Activated CD8-positive, alpha-beta memory T cell treated with anti-CD3 and anti-CD28 coated beads, Interleukin-2, amount 50 U/mL, for 48 hours (primary cell): ENCODE results near the gene SULT1A2.
"Not testable (repeated sequence)": the region's sequence is repeated elsewhere in the genome, so short reads cannot be mapped to it uniquely, and the experiment has no call there.

Source experiments
- DNase-seq: peaks from one replicate; pipeline ENCODE4 v3.0.0-alpha.2; 2020

Gene SULT1A2

DNA sequence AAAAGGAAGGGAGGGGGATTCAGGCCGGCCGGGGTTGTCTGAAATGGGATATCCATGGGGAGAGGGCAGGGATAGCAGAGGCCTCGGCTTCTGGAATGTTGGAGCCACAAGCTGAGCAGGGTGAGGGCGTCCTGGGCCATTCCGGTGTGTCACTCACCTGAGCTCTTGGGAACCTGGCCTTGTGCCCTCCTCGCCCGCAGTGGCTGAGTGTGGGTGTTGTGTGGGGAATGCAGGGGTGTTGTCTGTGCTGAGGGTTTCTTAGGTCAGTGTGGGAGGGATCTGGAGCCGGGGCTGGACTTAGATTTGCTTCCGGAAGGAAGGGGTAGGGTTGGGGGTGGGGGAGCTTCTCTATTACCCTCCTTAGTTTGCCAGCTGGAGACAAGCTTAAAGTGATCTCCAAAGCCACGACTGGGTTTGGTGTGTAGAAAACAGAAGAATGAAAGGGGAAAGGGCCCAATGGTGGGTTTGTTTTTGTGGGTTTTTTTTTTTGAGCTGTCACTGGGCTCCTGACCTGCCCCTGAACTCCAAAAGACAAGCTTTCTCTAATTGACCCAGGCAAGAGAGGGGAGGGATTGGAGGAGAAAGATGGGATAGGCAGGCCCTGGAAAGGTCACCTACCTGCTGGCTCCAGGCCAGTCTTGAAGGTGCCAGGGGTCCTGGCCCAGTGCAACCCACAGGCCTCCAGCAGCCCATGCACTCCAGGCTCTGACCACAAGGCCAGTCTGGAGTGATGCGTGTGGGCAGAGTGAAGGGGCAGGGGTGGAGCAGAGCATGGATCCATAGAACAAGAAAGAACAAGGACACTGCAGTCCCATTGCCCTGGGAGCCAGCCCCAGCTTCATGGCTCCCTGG is at the start of gene SULT1A2:
TSS of gene SULT1A2 (minus strand) at position 211 of the 852 bp plus-strand sequence. CDS start 1,120 bp downstream, outside the sequence.
- DNase-seq = no peak

- DNase-seq = not testable (repeated sequence)
Measured at GRCh38 chr16:28639959-28640358, 43.1 kb upstream of the SULT1A2 start.

DNA sequence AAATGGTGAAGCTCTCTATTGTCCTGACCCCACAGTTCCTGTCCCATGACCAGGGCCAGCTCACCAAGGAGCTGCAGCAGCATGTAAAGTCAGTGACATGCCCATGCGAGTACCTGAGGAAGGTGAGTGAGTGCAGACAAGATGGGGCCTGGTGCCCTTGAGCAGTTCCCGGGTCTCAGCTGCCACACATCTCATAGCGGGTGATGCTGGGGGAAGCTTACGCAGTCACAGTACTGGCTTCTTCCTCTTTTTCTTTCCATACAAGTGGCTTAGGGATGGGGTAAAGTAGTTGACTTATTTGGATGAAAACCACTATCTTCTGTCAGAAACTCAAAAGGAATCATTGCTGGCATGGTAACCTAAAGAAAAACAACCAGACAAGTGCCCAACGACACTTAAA is 41.5 kb upstream of the SULT1A2 start:
- not testable (repeated sequence) for DNase-seq

GRCh38 chr16:28637765-28638164 is 40.9 kb upstream of the SULT1A2 start, which contains the start of gene NPIPB8:
TSS of gene NPIPB8 (plus strand) at chr16:28638065. CDS start at chr16:28638361, 296 bp downstream.
- DNase-seq = not testable (repeated sequence)

DNA sequence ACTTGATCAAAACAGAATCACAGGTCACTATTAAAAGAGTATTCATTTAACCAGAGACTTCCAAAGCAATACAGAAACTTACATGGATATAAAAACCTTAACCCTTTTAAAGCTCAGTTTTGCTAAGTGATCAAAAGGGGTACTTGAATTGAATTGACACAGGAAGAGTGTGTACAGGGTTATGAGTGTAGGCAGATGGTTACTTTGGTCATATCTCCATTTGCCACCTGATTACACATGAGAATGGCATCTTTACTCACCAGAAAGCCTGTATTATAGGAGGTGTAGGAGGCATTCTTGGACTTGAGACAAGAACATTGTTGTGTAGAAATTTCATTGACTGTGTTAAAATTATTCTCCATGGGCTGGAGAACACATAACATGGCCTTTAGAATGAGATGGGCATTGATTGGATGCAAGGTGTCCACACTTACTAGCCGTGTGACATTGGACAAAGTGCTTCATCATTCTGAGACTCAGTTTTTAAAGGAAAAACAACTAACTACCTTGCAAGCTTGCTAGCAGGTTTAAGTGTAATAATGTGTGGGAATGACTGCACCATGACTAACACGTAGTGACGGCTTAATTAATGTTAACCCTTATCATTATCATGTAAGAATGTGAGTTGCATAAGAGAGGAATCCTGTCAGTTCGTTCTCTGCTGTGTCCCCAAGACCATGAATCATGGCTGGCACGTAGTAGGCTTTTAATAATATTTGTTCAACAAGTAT is 39.4 kb upstream of the SULT1A2 start:
- not testable (repeated sequence) for DNase-seq

DNA sequence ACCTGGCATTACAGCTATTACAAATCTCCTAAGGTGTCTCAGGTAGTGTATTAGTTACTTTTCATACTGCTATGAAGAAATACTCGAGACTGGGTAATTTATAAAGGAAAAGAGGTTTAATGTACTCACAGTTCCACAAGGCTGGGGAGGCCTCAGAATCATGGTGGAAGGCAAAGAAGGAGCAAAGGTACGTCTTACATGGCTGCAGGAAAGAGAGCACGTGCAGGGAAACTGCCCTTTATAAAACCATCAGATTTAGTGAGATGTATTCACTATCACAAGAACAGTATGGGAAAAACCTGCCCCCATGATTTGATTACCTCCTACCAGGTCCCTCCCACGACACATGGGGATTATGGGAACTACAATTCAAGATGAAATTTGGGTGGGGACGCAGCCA is 34.1 kb upstream of the SULT1A2 start:
- DNase-seq = not testable (repeated sequence)

DNA sequence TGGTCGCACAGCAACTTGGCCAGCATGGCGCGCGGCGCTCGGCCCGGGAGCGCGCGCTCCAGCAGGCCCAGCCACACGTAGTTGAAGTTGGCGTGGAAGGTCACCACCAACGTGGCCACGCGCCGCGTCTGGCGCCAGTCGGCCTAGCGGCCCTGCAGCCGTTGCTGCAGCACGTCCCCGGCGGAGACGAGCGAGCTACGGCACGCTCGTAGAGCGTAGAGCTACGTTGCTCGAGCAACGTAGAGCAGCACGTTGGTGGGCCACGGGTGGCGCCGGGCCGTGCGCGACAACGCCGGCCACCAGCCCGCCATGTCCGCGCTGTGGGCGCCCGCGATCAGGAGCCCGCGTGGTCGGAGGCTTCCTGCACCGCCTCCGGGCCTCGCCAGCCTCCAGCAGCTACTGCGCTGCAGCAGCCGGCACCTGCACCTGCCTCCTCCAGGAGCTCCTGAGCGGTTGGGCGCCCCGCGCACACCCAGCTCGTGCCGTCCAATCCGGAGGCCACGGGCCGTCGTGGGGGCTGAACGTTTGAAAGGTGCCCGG is 26.4 kb upstream of the SULT1A2 start:
- DNase-seq = peak; percentile 86

DNA sequence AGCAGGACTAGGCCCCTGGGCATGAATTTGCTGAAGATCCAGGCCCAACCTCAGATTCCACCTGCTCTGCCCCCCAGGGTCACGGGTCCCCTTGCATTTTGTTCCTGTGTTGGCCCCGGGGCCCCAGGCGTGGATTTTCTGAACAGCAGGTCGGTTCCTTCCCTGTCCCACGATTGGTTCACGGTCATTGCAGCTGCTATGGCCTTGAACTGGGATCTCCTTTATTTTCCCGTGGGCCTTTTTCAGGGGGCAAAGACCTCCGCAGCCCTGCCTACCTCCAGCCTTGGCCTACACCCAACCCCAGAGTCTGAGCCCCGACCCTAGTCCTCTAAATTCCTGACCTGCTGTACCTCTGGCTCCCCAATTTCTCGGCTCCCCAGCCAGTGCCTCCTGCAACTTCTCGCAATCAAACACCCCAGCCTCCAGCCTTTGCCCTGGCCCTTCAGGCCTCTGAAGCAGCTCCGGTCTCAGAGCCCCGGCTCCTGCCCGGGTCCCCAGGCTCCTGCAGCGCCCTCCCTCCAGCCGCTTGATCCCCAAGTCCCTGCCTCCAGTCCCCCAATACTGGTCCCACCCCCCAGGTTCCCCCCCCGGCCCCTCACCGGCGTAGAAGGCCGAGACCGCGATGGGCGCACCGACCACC is 25.8 kb upstream of the SULT1A2 start:
- DNase-seq = not testable (repeated sequence)

DNA sequence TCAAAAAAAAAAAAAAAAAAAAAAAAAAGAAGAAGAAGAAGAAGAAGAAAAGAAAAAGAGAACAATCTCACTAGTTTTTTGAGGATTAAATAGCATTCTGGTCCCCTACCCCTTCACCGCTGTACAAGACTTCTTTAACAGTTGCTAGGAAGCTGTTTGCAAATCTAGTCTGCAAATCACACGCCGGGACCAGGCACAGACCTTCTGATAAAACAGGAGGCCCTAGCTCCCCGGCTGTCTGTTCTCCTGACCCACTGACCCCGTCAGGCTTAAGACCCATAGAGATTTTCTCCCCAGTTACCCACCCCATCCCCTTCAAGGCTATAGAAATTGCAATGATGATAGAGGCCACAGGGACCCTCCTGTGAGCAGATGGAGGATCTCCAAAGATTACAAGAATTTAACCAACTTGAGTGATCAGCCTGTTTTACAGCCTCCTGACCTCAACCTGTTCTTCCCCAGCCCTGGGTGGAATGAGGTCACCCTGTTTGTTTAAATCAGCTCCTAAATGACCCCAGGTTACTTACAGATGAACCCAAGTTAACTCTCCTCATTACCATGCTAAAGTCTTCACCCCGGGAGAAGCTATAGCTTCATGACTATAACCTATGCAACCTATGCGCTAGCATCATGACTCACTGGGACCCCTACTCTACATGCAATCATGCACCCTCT is 24.8 kb upstream of the SULT1A2 start:
- no peak for DNase-seq

DNA sequence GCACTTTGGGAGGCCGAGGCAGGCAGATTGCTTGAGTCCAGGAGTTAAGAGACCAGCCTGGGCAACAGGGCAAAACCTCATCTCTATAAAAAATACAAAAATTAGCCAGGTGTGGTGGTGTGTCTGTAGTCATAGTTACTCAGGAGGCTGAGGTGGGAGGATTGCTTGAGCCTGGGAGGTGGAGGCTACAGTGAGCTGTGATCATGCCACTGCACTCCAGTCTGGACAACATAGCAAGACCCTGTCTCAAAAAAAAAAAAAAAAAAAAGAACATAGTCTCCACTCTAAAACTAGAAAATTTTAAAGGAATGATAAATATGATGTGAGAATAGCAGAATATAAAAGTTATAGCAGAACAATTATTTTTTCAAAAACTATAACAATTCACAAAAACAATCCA is 23.5 kb upstream of the SULT1A2 start:
- not testable (repeated sequence) for DNase-seq

- DNase-seq = no peak
Measured at GRCh38 chr16:28617874-28618273, 21.0 kb upstream of the SULT1A2 start.

DNA sequence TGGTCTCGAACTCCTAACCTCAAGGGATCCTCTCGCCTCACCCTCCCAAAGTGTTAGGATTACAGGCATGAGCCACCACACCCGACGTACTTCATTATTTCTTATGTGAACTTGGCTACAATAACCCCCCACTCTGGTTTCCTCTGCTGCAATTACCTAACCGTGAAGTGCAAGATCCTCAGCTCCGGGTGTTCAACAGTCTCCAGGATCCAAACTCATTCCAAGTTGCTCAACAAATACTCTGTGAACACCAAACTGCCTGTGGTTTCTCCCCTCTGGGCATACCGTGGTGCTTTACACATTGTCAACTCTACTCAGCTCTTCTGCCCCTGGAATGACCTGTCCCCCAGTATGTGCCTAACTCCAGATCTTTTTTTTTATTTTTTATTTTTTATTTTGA is 19.8 kb upstream of the SULT1A2 start:
- DNase-seq = no peak

DNA sequence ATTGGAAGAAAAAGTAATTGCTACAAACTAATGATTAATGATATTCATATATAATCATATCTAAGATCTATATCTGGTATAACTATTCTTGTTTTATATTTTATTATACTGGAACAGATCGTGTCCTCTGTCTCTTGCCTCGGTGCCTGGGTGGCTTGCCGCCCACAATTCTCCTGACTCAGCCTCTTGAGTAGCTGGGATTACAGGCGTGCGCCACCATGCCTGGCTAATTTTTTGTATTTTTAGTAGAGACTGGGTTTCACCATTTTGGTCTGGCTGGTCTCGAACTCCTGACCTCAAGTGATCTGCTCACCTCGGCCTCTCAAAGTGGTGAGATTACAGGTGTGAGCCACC is 19.4 kb upstream of the SULT1A2 start:
- DNase-seq = not testable (repeated sequence)

- not testable (repeated sequence) for DNase-seq
Measured at GRCh38 chr16:28615486-28616223, 18.8 kb upstream of the SULT1A2 start.

- DNase-seq = not testable (repeated sequence)
Measured at GRCh38 chr16:28614561-28614960, 17.7 kb upstream of the SULT1A2 start.

DNA sequence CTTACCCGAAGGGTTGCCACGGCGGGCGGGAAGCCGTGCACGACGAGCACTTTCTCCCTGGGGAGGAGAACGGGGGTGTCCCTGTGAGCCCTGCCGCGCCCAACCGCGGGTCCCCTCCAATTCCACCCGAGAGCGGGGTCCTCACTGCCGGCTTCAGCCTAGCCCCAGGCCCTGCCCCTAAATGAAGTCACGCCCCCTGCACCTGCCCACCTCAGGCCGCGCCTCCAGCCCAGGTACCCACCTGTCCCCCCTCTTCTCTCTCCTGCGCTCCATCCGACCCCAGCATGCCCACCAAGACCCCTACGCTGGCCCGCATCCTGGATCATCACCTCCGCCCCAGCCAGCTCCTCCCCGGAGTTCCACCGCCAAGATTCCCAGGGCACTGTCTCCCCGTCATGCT is 17.1 kb upstream of the SULT1A2 start:
- not testable (repeated sequence) for DNase-seq

DNA sequence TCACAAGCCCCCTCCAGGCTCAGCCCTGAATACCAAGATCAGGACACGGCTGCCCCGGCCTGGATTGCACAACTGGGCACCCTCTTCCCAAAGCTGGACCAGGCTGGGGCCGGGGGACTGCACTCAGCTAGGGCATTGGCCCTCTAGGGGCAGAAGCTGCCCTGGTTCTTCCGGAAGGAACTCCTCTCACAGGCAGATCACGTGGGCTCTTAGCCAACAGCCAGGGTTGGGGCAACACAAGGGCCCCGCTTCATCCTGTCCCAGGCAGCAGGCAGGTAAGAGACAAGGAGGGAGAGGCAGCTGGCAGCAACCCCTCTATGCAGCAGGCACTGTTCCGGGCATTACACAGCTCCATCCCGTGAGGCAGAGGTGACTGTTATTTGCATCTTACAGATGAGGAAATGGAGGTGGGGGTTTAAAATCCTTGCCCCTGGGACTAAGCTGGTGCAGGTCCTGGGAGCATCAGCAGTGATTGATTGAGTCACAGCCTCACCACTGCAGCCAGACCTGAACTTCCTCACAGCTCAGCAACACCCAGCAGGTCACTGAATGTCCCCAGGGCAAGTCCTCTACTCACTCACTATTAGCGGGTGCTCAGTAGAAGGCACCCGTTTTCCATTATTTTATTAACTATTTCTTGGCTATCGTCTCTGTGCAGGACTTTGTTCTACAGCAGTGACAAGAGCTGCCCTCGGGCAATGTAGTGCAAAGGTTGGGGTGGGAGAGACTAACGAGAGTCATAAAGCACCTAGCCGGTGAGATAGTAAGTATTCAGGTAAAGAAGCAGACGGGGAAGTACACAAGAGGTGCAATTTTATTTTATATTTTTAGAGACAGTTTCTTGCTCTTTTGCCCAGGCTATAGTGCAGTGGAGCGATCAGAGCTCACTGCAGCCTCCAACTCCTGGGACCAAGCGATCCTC is 15.8 kb upstream of the SULT1A2 start:
- not testable (repeated sequence) for DNase-seq

- no peak for DNase-seq
Measured at GRCh38 chr16:28610595-28611191, 13.8 kb upstream of the SULT1A2 start.

- peak; percentile 47 for DNase-seq
Measured at GRCh38 chr16:28609631-28610594, 13.1 kb upstream of the SULT1A2 start, which contains the start of gene SULT1A1. TSS of gene SULT1A1 (minus strand) at chr16:28610044. CDS start at chr16:28608855, 1,189 bp downstream.
